Measurements from ENCODE around the gene CLEC2D. TPM values are rescaled to one million over a fixed set of nuclear protein-coding genes. Genes with fewer than 3 reads are reported as not detected.
"Not testable (repeated sequence)": the region's sequence is repeated elsewhere in the genome, so short reads cannot be mapped to it uniquely, and the experiment has no call there.

Gene CLEC2D
- total RNA-seq, 3 donors from 2014 or later = 10.9 to 30.1 (median 23.9) TPM

- Histone ChIP-seq H3K27ac (no peak overlapping the region), H3K36me3 (no peaks in the 10 kb centered on the region), H3K4me3 (no peak overlapping the region), H3K9me3 (no peaks in the 10 kb centered on the region), H3K27me3 (no peaks in the 10 kb centered on the region), H3K4me1 (no peaks in the 10 kb centered on the region)
- DNase-seq (ENCODE audit: low spot score in 2 of 2) = no peak
- TF ChIP-seq CTCF (IDR thresholded peaks at IDR 0.05) (no peak), POLR2AphosphoS5 (IDR thresholded peaks at IDR 0.05) (no peak), POLR2A (IDR thresholded peaks at IDR 0.05) (no peak)
- intact Hi-C loops (cut with DNase I; ENCODE audit: low total_unique reads) = no loop called here
Measured at GRCh38 chr12:9731797-9732196, 62.3 kb downstream of the CLEC2D start.

GRCh38 chr12:9732921-9733461 lies 63.5 kb downstream of the CLEC2D start, which contains the start of gene CLECL1:
Gene CLECL1 (minus strand): TSS chr12:9733097.
- H3K4me1 ChIP-seq = no peaks in the 10 kb centered on the region
- H3K27me3 ChIP-seq = no peaks in the 10 kb centered on the region
- H3K36me3 ChIP-seq = no peaks in the 10 kb centered on the region
- DNase-seq (ENCODE audit: low spot score in 2 of 2) = no peak
- no peak within 1 kb of the TSS for H3K27ac ChIP-seq
- intact Hi-C loops (cut with DNase I; ENCODE audit: low total_unique reads) = no loop called here
- no peaks in the 10 kb centered on the region for H3K9me3 ChIP-seq
- no peak within 1 kb of the TSS for H3K4me3 ChIP-seq
- TF ChIP-seq CTCF (IDR thresholded peaks at IDR 0.05) (no peak), POLR2AphosphoS5 (IDR thresholded peaks at IDR 0.05) (no peak), POLR2A (IDR thresholded peaks at IDR 0.05) (no peak)

- intact Hi-C loops (cut with DNase I; ENCODE audit: low total_unique reads) = no loop called here
- no peak overlapping the region for H3K27ac ChIP-seq
- TF ChIP-seq CTCF (IDR thresholded peaks at IDR 0.05) (no peak), POLR2AphosphoS5 (IDR thresholded peaks at IDR 0.05) (no peak), POLR2A (IDR thresholded peaks at IDR 0.05) (no peak)
- H3K9me3 ChIP-seq = no peaks in the 10 kb centered on the region
- no peaks in the 10 kb centered on the region for H3K27me3 ChIP-seq
- H3K36me3 ChIP-seq = no peaks in the 10 kb centered on the region
- no peak for DNase-seq (ENCODE audit: low spot score in 2 of 2)
- no peak overlapping the region for H3K4me3 ChIP-seq
- H3K4me1 ChIP-seq = no peaks in the 10 kb centered on the region
Measured at GRCh38 chr12:9735601-9736000, 66.1 kb downstream of the CLEC2D start.

GRCh38 chr12:9736936-9737705 lies 67.6 kb downstream of the CLEC2D start:
- no peak overlapping the region for H3K4me3 ChIP-seq
- no peak for TF ChIP-seq POLR2A (IDR thresholded peaks at IDR 0.05)
- no peak for TF ChIP-seq CTCF (IDR thresholded peaks at IDR 0.05)
- TF ChIP-seq POLR2AphosphoS5 (IDR thresholded peaks at IDR 0.05) = no peak
- no peaks in the 10 kb centered on the region for H3K36me3 ChIP-seq
- H3K4me1 ChIP-seq = no peaks in the 10 kb centered on the region
- intact Hi-C loops (cut with DNase I; ENCODE audit: low total_unique reads) = no loop called here
- DNase-seq (ENCODE audit: low spot score in 2 of 2) = no peak
- H3K27ac ChIP-seq = peak overlapping the region in 1 of 2 donors; percentile 19
- no peaks in the 10 kb centered on the region for H3K27me3 ChIP-seq
- no peaks in the 10 kb centered on the region for H3K9me3 ChIP-seq

- H3K27me3 ChIP-seq; H3K27ac ChIP-seq; H3K36me3 ChIP-seq; intact Hi-C loops (cut with DNase I; ENCODE audit: low total_unique reads); H3K9me3 ChIP-seq; H3K4me1 ChIP-seq; H3K4me3 ChIP-seq; DNase-seq (ENCODE audit: low spot score in 2 of 2): not testable (repeated sequence)
Measured at GRCh38 chr12:9738905-9739304, 69.4 kb downstream of the CLEC2D start.

- peak overlapping the region; percentile 23 to 51 (median 41) for H3K4me3 ChIP-seq
- H3K4me1 ChIP-seq; H3K9me3 ChIP-seq; intact Hi-C loops (cut with DNase I; ENCODE audit: low total_unique reads); H3K27me3 ChIP-seq; H3K27ac ChIP-seq; H3K36me3 ChIP-seq; DNase-seq (ENCODE audit: low spot score in 2 of 2): not testable (repeated sequence)
Measured at GRCh38 chr12:9739404-9740105, 70.0 kb downstream of the CLEC2D start.

Data from breast epithelium (tissue), 4 donors.